NAMALWA (cell line): ENCODE results near the gene CTNNA2.

Experiments used
- DNase-seq: peaks from one replicate; pipeline ENCODE4 v3.0.0-alpha.2; 2015; ENCODE audit warnings: low spot score

Gene CTNNA2

DNA sequence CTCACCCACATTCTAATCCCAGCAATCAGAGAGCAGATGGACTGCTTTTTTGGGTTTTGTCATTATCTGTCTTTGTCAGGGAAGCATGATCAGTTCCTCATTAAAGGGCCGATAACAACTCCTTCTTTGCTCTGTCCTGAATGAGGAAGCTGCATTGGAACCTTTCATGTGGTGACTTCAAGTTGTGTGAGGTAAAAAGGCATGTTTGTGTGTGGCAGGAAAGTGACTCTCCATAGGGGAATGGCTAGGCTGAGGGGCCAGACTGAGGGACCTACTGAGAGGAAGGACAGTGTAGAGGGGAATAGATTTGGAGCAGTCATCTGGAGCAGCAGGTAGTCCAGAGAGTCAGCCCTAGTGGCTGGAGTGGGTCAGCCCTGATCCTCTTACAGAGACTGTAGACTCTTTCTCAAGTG lies 815.3 kb downstream of the CTNNA2 start:
- DNase-seq, result no peak

DNA sequence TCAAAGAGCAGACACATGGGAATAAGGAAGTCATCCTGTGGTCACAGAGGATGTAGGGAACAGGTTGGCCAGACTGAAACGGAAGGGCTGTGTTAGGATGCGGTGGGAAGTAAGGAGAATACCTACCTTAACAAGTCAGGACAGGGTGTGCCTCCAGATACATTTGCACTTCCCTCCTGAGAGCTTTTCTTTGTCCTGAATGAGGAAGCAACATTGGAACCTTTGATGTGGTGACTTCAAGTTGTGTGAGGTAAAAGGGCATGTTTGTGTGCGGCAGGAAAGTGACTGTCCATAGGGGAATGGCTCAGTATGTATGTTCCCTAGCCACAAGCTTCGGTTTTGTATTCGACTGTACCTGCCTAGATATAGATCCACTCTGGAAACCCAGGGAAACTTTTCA lies 816.6 kb downstream of the CTNNA2 start:
- no peak for DNase-seq

DNA sequence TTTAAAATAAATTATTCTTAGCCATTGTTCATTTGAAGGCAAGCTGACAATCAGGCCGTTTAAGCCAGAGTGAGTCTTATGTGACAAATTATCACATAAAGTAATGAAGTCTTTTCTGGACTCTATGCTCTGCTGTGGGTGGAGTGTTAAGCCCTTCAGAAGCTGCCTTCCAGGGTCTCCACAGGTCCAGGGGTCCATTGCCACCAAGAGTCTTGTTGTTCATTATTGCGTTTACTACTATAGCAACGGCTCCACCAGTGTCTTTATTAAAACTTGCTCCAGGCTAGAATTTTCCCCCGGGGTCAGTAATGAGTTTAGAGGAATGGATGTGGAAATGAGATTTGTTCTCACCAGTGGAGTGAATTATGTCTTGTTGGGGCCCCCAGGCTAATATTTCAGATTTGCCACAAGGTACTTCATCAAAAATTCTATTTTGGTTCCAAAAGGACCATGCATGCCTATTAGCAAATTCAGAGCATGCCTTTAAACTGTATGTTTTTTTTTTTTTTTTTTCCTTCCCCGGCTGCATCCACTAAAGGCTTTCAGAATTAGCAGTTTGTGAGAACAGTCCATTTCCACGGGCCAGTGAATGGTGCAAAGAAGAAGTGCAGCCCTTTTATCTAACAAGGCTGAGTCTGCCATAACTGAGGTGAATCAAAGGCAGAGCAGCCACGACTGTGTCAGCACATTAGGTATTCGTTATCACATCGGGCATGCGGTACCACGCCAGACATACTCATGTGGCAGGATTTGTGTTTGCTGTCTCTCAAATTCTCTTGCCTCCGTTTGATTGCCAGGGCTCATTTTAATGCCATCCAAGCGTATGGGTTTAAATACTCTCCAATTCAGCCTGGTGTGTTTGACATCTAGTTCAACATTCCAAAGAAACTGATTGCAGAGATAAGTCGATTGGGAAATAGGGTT lies 817.9 kb downstream of the CTNNA2 start:
- no peak for DNase-seq

DNA sequence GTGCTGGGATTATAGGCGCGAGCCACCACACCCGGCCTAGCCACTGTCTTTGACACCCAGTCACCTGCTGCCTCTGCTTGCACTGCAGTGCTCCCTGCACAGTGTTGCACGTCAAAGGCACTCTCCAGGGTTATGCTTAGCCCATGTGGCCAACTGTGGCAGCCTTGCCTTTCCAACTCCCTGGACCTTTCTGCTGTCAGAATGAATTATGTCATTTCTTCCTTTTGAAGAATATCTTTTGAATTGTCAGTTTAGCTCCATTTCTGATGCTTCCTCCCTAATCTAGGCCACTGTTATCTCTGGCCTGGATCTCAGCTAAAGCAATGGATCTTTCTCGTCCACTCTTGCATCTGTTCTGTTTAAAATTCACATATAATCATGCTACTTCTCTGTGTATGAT lies 821.0 kb downstream of the CTNNA2 start:
- DNase-seq, result no peak

DNA sequence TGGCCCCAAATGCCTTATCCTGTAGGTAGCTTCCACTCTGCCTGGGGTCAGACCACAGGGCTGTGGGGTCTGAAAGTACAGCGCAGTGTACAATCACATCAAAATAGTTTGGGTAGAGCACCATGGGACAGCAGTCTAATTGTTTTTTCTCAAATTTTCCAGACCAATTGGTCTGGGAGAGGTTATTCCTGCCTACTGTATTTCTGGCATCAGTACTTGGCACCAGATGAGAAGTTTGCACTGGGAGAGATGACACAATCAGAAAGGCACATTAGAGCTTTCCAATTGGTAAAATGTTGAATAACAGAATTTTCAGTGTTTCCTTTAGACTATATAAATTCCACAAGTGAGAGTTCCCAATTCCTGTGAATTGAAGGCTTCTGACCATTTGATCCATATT lies 822.6 kb downstream of the CTNNA2 start:
- DNase-seq, result no peak

DNA sequence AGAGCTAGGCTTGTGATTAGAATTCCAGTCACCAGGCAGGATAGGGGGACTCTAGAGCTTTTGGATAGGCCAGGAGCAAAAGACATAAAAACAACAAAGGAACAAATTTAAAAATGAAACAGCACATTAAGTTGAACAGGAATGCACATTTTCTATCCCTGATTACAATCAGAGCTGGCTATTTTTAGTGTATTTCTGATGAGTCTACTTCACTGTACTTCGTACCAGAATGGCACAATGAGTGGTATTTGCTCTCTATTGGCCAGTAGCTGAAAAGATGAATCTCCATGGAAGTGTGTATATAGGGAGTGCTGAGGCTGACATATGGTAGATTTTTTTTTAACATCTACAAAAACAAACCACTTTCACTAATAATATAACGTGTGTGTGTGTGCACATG lies 825.9 kb downstream of the CTNNA2 start:
- DNase-seq, result no peak

DNA sequence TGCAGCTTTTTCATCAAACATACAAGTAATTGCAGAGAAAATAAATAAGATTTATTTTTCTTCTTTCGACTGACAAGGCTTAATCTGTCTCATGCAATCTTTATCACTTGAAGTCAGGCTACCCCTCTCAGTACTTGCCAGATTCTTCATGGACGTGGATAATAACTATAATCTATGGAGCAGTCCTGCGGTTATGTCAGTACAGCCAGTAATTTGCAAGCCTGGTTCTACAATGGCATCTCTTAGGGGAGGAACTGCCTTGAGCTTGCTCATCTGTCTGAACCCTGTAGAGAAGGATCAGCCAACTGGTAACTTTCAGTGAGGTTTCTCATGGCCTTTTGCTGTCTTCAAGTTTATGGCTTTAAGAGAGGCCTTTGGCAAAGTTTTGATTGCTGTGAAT lies 827.2 kb downstream of the CTNNA2 start:
- DNase-seq, result no peak

DNA sequence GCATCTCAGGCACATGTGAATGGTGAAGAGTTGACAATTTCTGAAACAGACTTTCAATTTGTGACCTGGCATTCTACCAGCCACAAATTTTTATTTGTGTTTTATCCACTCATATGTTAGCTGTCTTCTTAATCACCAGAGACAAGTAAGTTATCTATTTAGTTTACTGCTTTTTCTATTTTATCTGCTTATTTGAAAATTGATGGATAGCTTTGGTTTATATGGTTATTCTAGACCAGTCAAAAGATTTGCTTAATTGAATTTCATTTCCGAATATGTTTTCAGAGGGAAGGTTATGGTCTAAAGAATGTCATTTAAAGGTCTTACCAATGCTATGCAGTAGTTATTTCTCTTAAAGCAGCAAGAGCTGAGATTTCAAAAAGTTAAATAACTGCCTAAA lies 835.2 kb downstream of the CTNNA2 start:
- no peak for DNase-seq

DNA sequence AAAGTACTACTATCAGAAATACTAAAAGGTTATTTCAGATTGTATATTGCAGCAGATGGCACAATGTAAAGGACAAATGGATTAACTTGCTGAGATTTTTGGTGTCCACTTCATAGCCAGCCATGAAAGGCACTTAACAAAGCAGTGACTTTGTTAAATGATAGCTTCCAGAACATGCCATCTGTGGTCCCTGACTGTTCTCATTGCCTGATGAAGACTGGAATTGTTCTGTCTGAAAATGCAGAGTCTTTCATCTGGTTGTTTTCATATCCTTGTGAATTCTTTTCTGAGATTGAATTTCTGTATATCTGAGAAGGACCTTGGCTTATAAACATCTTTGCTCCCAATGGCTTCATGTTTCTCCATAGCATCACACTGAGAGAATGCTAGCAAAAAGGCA lies 836.1 kb downstream of the CTNNA2 start:
- no peak for DNase-seq

DNA sequence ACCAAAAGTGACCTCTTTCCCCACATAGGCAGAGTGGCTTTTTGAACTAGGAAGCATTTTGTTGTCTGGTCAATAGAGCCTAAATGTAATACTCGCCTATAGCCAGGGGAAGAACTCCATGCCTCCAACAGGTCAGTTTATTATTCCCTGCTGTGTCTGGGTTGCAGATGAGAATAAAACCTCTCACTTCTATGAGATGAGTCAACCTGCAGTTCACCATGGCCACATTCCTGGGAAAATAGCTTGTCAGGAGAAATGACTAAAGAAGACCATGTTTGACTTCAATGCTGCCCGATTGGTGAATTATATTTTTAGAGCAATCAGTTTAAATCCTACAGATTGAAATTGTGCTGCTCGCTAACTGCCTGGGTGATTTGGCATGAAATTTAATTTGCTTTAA lies 838.4 kb downstream of the CTNNA2 start:
- no peak for DNase-seq

DNA sequence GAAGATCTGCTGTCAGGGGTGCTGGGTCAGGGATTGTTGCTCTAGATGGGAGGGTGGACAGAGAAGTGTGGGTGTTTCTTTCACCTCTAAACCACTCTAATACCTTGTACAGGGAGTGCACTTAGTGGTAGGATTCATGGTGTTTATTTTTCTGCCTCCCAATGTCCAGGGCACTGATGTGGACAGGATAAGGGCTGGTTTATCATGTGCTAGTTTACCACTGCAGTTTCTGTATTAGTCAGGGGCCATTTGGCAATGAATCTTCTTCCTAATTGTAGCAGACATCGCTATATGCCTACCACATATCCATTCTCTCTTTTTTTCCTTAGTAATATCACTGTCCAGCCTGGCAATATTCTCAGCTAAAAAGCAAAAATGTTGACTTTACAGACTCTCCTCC lies 842.0 kb downstream of the CTNNA2 start:
- DNase-seq, result no peak

DNA sequence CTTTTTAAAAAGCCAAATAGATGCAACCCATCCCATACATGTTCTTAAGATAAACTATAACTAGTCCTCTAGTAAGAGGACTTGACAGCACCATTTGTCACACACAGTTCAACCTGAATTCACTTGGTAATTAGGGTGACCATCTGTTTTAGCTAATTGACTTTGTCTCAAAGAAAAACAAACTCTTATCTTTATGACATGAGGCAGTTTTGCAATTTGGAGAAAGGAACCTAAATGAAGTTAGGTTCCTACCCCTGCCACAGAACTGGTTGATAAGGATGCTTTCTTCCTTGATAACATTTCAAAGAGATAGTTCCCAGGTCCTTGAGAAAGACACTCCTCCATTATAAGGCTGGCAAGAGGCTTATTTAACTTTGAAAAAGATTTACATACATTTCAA lies 849.1 kb downstream of the CTNNA2 start:
- no peak for DNase-seq

DNA sequence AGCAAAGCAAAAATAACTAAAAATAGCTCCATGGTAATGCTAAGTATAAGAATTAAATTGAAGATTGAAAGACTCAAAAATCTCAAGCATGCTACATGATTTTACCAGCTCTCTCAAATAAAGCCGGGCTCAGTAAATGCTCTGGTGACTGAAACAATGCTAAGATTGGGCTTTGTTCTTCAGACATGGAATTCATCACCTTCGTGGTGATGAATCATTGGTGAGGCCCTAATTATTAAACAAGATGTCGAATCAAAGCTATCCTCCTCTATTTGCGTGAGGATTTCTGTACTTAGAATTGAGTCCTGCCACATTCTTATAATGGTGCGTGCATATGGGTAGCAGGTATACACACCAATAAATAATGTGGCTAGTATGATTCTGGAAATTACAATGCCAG lies 850.5 kb downstream of the CTNNA2 start:
- no peak for DNase-seq

DNA sequence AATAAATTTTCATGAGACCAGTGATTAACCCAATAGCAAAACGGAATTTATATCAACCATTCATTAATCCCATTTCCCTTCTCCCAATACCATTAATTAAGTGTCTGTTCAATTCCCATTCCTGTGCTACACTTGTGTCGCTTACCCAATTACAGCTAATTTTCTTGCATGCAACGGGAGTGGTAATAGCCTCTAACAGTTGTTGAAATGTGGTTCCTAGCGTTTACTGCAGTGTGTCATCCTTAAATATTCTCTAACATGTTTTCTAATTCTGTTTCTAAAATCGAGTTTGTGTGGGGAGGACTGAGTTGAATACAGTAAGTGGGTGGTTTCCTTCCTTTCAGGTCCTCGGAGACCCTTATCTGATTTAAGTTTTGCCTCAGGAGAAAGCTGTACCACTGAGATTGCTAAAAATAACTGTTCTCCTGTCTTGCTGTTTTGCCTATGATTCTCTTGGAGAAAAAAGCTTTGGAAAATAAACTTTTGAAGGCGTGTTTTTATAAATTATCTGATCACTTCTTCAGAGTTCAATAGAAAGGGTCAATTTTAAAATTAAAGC lies 851.0 kb downstream of the CTNNA2 start:
- DNase-seq, result no peak

DNA sequence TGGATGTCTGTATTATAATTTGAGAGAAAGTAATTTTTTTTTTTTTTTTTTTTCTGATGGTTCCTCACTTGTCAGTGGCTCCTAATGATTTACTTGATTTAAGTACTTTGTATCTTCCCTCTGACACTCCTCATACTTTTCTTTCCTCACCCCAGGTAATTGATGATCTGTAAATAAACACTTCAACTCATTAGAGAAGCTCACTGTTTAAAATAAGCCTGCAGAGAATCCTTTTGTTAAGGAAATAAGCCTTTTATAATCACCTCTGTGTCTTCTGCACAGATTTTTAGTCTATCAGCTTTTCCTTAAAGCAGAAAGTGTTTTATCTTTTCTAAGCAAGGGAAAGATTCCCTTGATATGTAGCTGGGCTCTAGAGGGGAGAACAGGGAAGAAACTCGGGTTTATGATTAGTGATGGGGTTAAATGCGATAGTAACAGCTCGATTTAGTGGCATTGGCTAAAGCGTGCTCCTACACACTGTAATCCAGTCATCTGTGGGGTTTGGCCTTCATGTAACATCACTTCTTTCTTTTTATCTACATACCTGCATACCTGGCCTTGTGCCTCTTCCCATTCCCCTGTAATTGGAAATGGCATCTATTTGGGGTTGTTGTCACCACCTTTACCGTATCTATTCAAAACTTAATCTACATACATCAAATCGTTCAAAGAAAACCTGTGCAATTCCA lies 851.8 kb downstream of the CTNNA2 start:
- DNase-seq, result no peak

DNA sequence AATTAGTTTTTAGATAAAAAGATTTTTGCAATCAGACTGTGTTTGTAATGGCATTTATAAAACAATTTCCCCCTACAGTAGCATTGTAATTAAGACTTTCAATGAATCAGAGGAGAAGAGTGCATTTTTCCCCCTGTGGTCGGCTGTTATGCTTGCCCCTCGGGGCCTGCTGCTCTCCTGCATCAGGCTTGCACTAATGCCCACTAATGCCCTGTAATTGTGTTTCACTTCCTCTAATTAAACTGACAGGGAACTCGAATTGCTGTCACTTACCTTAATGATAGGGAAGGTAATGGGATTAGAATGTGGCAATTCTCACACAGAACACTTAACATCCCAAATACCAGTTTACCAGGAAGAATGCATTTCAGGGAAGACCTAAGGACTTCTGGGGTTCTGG lies 852.9 kb downstream of the CTNNA2 start:
- DNase-seq, result peak; percentile 29

DNA sequence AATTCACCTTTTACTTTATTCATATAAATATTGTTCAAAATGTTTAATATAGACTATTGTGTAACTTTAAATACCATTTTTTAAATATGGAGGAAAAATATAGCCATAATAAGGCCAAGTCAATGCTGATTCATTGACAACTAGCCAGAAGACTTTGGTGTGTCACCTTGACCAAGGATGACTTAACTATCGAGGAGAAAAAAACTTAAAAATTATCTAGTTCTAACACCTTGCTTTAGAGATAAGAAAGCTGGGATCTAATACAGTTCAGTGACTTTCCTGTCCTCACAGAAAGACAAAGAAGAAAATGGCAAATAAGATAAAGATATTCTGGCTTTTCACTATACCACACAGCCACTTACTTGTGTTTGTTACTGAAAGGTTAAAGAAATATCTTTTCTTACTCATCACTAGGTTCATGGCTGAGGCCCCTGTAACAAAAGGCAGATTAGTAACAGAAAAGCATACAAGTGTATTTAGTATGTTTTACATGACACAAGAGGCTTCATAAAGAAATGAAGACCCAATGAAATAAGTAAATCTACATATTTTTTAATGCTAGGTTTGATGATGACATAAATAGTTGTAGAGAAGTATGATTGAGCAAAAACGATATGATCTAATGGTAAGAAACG lies 857.6 kb downstream of the CTNNA2 start:
- no peak for DNase-seq

DNA sequence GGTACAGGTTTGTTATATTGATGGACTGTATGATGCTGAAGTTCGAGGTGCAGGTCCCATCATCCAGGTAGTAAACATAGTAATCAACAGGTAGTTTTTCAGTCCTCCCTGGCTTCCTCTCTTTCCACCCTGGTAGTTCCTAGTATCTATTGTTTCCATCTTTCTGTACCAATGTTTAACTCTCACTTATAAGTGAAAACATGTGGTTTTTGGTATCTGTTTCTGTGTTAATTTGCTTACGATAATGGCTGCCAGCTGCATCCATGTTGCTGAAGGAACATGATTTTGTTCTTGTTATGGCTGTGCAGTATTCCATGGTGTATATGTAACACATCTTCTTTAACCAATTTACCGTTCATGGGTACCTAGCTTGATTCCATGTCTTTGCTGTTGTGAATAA lies 861.3 kb downstream of the CTNNA2 start:
- DNase-seq, result no peak

DNA sequence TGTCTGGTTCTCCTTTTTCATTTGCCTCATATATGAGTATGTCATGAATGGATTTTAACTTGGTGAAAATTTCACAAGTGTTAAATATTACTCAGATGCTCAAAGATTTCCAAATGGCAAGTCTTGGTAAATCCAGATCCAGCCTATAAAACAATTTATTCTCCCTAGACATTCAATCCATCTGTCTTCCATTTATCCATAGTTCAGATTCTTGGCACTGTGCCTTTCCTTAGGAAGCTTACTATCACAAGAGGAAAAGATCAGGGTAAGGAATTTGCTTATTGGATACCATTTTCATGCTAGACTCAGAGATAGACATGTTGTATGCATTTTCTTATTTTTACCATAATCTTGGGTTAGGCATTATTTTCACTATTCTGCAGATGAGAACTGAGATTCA lies 864.2 kb downstream of the CTNNA2 start:
- no peak for DNase-seq

DNA sequence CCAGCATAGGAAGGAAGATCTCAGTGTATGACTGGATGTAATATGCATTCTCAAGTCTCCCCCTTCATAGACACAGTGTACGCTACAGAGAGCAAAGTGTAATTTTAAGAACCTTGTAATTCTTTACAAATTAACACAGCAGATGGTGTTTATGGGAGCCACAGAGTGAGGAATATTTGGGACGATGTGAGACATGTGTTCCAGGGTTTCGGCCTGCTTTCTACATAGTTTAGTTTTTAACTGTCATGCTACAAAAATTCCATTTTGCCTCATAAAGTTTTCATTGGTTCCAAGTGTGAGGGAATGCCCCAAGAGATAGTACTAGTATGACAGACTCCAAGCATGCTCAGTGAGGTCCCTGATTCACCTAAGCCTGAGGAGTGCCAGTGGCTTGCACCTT lies 867.9 kb downstream of the CTNNA2 start:
- DNase-seq, result no peak

DNA sequence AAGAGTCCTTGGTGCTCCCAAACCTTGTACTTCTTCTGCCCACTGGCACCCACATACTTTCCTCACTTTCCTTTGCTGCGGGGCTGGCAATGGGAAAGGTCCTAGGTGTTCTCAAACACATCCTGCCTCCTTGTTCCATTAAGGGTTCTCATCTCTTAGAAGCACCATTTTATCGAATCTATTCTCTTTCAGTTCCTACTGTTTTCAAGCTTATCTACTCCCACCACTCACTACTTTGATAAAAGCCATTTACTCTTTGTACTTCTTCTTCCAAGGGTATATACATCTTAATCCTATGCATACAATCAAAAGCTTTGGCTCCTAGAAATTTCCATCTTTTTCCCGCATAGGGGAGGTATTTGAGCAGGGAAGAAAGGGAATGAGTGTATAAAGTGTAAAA lies 868.8 kb downstream of the CTNNA2 start:
- DNase-seq, result no peak

DNA sequence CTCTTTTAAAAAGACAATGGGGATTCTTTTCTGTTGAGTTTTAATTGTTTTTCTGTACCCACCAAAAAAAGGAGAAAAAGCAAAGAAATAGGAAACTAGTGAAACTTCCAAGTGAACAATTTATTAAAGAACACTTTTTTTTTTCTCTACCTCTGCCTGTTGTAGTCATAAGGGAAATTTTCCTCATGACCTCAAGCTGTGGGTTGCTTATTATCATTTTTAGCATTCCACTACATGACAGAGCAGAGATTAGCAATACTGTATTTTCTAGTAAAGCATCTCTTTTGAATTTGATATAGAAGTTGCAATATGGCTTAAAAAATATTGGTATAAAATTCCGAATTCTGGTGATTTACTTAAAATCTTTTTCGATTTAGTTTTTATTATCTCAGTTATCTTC lies 879.6 kb downstream of the CTNNA2 start:
- no peak for DNase-seq

DNA sequence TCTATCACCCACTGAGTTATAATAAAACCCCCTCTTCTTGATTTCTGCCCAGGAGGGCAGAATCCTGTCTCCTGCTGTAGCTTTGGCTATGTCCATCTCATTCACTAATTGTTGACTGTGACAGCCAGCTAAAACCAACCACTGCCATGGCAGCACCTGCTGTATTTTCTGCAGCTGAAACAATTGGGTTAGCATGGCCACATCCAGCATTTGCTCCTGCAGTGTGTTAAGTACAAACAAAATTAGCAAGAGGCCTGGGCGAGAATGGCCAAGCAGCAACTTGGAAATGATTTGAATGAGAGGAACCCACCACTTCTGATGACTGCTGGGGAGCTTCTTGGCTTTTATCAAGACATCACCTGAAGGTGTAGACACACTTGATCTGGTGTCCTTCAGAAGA lies 881.1 kb downstream of the CTNNA2 start:
- DNase-seq, result no peak
